SIG-M5 treated with dmso at 0.1 percent for 504 hours (cell line): ENCODE measurements around the gene KLC4.
"Not testable (repeated sequence)": the region's sequence is repeated elsewhere in the genome, so short reads cannot be mapped to it uniquely, and the experiment has no call there.

ENCODE experiments used
- DNase-seq: peaks from one replicate; lab custom pipeline; 2025; ENCODE audit not compliant: unreplicated experiment; lab: John Stamatoyannopoulos, UW

Gene KLC4

DNA sequence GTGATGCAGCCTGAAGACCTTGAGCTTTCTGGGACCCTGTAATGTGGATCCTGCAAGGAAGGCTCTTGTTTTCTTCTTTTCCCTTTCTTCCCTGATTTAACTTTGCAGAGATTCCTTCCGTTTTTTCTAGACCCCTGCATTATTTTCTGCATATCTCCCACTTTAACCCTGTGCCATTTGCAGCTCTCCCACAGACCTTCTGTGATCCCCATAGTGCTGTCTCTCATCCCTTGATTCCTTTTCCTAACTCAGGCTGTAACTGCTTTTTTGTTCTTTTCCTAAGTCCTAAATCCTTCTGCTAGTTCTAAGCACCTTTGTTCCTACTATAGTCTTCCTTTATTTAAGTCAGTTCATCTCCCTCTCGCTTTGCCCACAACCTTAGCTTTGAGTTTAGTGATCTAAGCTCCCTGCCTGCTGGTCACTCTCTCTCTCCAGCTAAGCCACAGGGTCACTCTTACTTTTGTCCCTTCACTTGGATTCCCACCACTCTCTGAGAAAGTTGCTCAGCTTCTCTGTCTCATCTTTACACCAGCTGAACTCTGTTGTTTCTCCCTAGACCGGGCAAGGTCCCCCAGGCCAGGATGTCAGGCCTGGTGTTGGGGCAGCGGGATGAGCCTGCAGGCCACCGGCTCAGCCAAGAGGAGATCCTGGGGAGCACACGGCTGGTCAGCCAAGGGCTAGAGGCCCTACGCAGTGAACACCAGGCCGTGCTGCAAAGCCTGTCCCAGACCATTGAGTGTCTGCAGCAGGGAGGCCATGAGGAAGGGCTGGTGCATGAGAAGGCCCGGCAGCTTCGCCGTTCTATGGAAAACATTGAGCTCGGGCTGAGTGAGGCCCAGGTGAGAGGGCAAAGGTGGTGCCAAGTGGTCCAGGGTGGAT lies 1.6 kb downstream of the KLC4 start:
- DNase-seq = no peak

GRCh38 chr6:43061861-43062260 lies 2.4 kb downstream of the KLC4 start:
- no peak for DNase-seq

GRCh38 chr6:43062818-43063217 lies 3.4 kb downstream of the KLC4 start:
- no peak for DNase-seq

DNA sequence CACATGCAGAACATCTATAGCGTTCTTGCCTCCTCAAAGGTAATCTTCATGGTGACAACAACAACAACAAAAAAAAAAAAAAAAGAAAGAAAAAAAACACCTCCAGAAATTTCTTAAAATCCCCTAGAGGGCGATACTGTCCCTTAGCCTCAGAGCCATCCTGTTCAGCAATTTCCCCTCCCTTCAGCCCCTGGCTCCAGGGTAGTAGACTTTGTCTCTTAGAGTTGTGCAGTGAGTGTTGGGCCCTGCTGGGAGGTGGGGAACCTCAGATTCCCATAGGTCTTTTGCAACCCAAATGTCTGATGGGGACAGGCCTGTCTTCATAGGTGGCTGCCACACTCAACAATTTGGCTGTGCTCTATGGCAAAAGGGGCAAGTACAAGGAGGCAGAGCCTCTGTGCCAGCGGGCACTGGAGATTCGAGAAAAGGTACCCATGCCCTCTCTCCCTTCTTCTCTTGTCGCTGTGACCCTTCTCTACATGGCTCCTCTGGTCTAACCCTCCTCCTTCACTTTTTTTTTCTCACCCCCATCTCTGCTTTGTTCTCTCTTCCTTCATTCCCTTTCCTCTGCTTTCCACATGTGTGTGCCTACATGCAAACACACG lies 10.7 kb downstream of the KLC4 start:
- DNase-seq = peak; percentile 60

GRCh38 chr6:43074847-43075669 lies 15.6 kb downstream of the KLC4 start:
- DNase-seq = no peak

DNA sequence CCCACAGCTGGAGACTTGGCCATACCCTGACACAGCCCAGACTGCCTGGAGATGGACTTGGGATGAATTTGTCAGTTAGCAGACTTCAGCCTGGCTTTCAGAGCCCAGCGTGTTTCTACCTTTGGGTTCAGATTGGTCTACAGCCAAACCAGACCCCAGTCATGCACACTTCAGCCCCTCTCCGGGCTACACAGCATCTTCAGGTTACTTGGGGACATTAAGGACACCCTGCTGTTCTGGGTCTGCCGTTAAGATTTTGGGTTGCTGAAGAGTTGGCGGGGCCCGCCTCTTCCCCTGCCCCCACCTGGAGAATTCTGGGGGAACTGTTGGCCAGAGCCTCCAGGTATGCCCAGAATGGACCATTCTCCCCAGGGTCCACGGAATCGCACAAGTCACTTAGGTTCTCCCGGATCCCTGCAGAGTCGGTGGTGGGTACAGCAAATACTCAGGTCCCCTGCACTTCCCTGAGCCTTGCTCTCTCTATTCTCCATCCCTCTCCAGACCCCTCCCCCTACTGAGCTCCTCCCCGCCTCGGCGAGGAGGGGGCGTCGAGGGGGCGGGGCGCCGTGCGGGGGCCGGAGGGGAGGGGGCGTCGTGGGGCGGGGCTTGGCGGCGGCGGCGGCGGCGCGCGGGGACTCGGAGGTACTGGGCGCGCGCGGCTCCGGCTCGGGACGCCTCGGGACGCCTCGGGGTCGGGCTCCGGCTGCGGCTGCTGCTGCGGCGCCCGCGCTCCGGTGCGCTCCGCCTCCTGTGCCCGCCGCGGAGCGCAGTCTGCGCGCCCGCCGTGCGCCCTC lies 16.4 kb downstream of the KLC4 start, which contains the start of gene PTK7:
Gene PTK7, plus strand, starts transcription at position 645 of the 794 bp plus-strand sequence. CDS start 175 bp downstream, outside the sequence.
- DNase-seq = peak; percentile 40

DNA sequence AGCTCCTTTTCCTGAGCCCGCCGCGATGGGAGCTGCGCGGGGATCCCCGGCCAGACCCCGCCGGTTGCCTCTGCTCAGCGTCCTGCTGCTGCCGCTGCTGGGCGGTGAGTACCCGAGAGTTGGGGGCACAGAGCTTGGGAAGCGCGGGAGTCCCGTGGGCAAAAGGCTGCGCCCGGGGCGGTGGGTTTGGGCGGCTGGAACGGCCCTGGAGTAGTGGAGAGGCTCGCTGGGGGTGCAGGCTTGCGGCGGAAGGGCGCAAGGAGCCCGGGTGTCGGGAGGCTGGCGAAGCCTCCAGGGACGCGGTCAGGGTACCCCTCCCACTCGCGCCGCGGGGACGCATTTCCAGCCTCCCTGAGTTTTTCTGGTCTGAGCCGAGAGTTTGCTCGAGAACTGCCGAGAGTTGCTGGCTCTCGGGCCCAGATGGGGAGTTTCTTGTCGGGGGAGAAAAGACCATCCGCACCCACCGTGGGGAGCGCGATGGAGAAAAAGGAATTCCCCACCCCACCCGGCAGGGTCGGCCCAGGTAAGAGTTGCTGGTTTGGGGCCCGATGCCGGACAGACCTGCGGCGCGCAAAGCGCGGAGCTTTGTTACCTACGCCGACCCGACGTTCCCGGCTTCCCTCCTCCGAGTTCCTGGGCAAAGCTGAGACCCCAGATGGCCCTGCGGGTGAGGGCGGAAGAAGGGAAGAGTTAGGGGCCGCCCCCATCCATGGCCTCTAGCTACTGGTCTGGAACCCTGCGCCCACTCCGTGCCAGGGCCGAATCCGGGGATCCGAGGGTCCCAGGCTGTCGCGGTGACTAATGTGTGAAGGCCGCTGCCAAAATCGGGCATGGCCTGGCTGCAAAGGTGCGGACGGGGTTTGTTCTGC lies 17.3 kb downstream of the KLC4 start:
- no peak for DNase-seq

GRCh38 chr6:43077333-43077809 lies 17.9 kb downstream of the KLC4 start:
- DNase-seq = no peak

- DNase-seq = no peak
Measured at GRCh38 chr6:43077981-43078511, 18.6 kb downstream of the KLC4 start.

DNA sequence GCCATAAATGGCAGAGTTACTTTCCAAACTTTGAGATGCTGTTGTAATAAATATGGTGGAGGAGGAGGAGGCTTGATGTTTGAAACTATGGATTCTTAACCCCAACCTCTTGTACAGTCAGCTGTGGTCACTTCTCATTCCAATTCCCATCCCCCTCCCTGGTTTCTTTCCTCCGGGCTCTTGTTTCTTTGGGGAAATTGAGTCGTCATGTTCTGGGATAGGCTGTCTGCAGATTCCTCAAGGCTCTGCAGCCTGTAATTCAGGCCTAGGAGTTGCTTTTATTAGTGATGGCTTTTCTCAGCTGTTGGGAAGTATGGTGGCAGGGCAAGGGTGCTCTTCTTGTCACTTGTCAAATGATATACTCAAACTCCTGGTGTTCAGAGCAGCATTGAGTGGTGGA lies 19.3 kb downstream of the KLC4 start:
- no peak for DNase-seq

DNA sequence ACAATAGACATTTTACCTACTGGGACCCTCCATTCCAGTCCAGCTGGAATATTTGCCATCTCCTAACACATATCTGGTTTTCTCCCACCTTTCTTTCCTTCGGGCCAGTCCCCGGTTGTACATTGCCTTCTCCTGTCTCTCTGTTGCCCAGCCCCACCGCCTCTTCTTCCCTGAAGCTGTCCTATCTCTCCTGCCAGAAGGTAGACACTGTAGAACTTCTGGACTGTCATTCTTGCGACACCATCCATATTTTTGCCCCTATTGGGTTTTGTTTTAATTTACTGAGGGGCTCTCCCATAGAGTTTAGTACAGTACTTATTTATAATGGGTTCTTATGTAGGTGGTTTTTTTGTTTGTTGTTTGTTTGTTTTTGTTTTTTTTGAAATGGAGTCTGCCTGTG lies 21.6 kb downstream of the KLC4 start:
- no peak for DNase-seq

DNA sequence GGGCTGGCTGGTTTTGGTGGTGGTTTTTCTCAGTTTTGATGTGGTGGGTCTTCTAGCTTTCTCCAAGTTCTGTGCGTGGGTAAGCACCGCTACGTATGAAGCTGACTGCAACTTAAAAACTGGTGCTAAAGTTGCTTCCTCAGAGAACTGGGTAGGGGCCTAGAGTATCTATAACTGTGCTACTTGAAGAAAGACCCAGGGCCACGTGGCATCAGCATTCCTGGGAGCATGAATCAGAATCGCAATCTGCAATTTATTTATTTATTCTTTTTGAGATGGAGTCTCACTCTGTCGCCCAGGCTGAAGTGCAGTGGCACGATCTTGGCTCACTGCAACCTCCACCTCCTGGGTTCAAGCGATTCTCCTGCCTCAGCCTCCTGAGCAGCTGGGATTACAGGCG lies 22.5 kb downstream of the KLC4 start:
- DNase-seq = not testable (repeated sequence)

GRCh38 chr6:43082806-43083655 lies 23.6 kb downstream of the KLC4 start:
- peak; percentile 38 for DNase-seq

DNA sequence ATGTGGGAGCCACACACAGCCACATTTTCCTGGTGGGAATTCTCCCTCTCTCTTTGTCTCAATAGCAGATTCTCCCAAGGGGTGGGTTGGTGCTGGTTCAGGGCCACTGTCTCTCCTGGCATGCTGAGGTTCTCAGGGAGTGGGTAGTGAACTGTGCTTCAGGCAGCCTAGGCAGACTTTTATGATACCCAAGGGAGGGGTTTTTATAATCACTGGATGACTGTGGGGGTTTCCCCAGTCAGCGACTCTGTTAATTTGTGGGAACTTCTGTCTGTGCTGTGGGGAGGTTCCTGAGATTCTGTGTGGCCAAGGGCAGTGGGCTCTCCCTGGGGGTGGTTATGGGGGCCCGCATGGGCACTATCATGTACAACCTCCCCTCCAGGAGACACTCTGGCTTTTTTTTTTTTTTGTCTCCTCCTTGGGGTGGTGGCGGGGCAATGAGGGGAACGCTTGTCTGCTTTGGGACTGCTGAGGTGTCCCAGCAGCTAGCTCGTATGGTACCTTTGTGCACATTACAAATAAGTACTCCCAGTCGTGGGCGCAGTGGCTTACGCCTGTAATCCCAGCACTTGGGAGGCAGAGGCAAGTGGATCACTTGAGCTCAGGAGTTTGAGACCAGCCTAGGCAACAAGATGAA lies 26.7 kb downstream of the KLC4 start:
- DNase-seq = no peak

GRCh38 chr6:43088654-43089056 lies 29.2 kb downstream of the KLC4 start:
- DNase-seq = no peak

GRCh38 chr6:43089467-43089866 lies 30.0 kb downstream of the KLC4 start:
- DNase-seq = no peak

- DNase-seq = no peak
Measured at GRCh38 chr6:43089874-43090558, 30.6 kb downstream of the KLC4 start.
